ENCODE results near the gene BANK1. TPM values are rescaled to one million over a fixed set of nuclear protein-coding genes. Genes with fewer than 3 reads are reported as not detected.

BANK1 gene
- total RNA-seq, 1 experiment from 2014 or later = 2.4 TPM

DNA sequence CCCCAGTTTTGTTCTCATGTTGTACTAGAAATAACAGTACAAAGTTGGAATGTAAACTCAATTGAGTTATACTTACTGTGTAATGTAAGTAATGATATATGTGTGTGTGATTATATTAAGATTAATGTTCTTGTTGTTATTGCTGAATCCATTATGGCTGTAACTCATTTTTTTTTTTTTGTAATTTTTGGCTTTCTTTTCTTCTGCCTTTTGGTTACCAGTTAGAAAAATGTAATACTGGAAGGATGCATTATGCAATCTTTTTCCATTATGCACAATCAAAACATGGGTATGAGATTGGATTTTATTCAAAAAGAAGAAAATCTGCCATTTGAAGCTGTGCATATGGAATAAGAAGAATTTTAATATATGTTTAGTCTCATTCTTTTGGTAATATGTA, 34.0 kb downstream of the BANK1 start:
- no peaks in the 10 kb centered on the region for H3K79me2 ChIP-seq (ENCODE audit: insufficient read depth, low read length)
- H3K27me3 ChIP-seq (ENCODE audit: insufficient read depth, low read length) = no peaks in the 10 kb centered on the region
- H3K4me2 ChIP-seq (ENCODE audit: low read length) = no peak overlapping the region
- no peak overlapping the region for H3K27ac ChIP-seq (ENCODE audit: low read depth, low read length)
- intact Hi-C loops (cut with micrococcal nuclease) = no loop called here
- H3K36me3 ChIP-seq (ENCODE audit: control insufficient read depth in 1 of 2, insufficient read depth in 2 of 2, low read length in 2 of 2) = no peaks in the 10 kb centered on the region
- H3K9me2 ChIP-seq (ENCODE audit: insufficient read depth) = no peaks in the 10 kb centered on the region
- TF ChIP-seq, protein P1, sequence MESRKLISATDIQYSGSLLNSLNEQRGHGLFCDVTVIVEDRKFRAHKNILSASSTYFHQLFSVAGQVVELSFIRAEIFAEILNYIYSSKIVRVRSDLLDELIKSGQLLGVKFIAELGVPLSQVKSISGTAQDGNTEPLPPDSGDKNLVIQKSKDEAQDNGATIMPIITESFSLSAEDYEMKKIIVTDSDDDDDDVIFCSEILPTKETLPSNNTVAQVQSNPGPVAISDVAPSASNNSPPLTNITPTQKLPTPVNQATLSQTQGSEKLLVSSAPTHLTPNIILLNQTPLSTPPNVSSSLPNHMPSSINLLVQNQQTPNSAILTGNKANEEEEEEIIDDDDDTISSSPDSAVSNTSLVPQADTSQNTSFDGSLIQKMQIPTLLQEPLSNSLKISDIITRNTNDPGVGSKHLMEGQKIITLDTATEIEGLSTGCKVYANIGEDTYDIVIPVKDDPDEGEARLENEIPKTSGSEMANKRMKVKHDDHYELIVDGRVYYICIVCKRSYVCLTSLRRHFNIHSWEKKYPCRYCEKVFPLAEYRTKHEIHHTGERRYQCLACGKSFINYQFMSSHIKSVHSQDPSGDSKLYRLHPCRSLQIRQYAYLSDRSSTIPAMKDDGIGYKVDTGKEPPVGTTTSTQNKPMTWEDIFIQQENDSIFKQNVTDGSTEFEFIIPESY (IDR thresholded peaks at IDR 0.05; ENCODE audit: extremely low read depth, insufficient replicate concordance, low read length) = no peak
- TF ChIP-seq ATF3 (IDR thresholded peaks at IDR 0.05) (no peak), CTCF (IDR thresholded peaks at IDR 0.05 in 2 of 3, conservative IDR thresholded peaks at IDR 0.05 in 1 of 3; ENCODE audit: borderline replicate concordance in 1 of 3, insufficient read depth in 1 of 3, low read depth in 2 of 3, low read length in 2 of 3) (no peak), POLR2A (IDR thresholded peaks at IDR 0.05; ENCODE audit: borderline replicate concordance, extremely low read depth, insufficient read depth, insufficient read length) (no peak), ELF1 (IDR thresholded peaks at IDR 0.05; ENCODE audit: borderline replicate concordance, low read depth) (no peak), POLR2AphosphoS5 (IDR thresholded peaks at IDR 0.05; ENCODE audit: low read depth, low read length) (no peak), REST (IDR thresholded peaks at IDR 0.05; ENCODE audit: low read depth) (no peak), EGR1 (IDR thresholded peaks at IDR 0.05; ENCODE audit: low read depth) (no peak), JUND (IDR thresholded peaks at IDR 0.05) (no peak), TCF7L2 (IDR thresholded peaks at IDR 0.05; ENCODE audit: borderline replicate concordance, extremely low read depth, insufficient read depth, insufficient read length) (no peak), SIN3A (IDR thresholded peaks at IDR 0.05; ENCODE audit: low read depth) (no peak), ZFX (IDR thresholded peaks at IDR 0.05) (no peak), CBX3 (IDR thresholded peaks at IDR 0.05; ENCODE audit: low read depth) (no peak), YY1 (IDR thresholded peaks at IDR 0.05; ENCODE audit: extremely low read depth, insufficient replicate concordance, low read depth, low read length) (no peak), EZH2 (IDR thresholded peaks at IDR 0.05) (no peak), SP1 (IDR thresholded peaks at IDR 0.05; ENCODE audit: low read depth) (no peak)
- TF ChIP-seq, protein P2, sequence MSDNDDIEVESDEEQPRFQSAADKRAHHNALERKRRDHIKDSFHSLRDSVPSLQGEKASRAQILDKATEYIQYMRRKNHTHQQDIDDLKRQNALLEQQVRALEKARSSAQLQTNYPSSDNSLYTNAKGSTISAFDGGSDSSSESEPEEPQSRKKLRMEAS (IDR thresholded peaks at IDR 0.05) = no peak
- H4K20me1 ChIP-seq (ENCODE audit: insufficient read depth) = no peaks in the 10 kb centered on the region
- H3K4me3 ChIP-seq (replicated peaks in 1 of 2; ENCODE audit: low read depth in 1 of 2, low read length in 2 of 2) = no peak overlapping the region
- H3K9ac ChIP-seq (ENCODE audit: low read length) = no peak overlapping the region
- no peak for DNase-seq (ENCODE audit: low read depth, low spot score)
- no peaks in the 10 kb centered on the region for H3K4me1 ChIP-seq (ENCODE audit: control insufficient read depth in 1 of 2, insufficient read depth in 2 of 2, low read length in 2 of 2)
- H3K9me3 ChIP-seq (ENCODE audit: control insufficient read depth in 1 of 2, insufficient read depth in 1 of 2, low read depth in 1 of 2, low read length in 2 of 2) = no peaks in the 10 kb centered on the region
- ChIA-PET CTCF (no interaction called here), RAD21 (ENCODE audit: low non-redundant PET in 1 of 2, low total read pairs in 2 of 2, uncharacterized antibody in 2 of 2, unreplicated experiment in 2 of 2) (no interaction called here), POLR2A (no interaction called here)
- H2AFZ ChIP-seq (ENCODE audit: low read depth, low read length, poor library complexity, severe bottlenecking) = no peak overlapping the region
- no TSS peak for BruUV-seq (replicated peaks)
- no peak for ATAC-seq

Measured in HCT116 (cell line).